GM21528 (cell line): ENCODE results near the gene NAALADL2.
"Not testable (repeated sequence)": the region's sequence is repeated elsewhere in the genome, so short reads cannot be mapped to it uniquely, and the experiment has no call there.

Experiments
- ATAC-seq: cut with Tn5 transposase; IDR thresholded peaks from one replicate; pipeline ENCODE4 v1.9.1; 2021; ENCODE audit warnings: mild to moderate bottlenecking, moderate library complexity; ENCODE audit not compliant: unreplicated experiment, low FRiP score

NAALADL2 gene

GRCh38 chr3:175777495-175777894 lies 918.4 kb downstream of the NAALADL2 start:
- ATAC-seq = no peak

GRCh38 chr3:175777965-175778364 lies 918.8 kb downstream of the NAALADL2 start:
- no peak for ATAC-seq

GRCh38 chr3:175778994-175779393 lies 919.9 kb downstream of the NAALADL2 start:
- no peak for ATAC-seq

GRCh38 chr3:175787109-175787508 lies 928.0 kb downstream of the NAALADL2 start:
- not testable (repeated sequence) for ATAC-seq

- no peak for ATAC-seq
These were observed 933.1 kb downstream of the NAALADL2 start for GRCh38 chr3:175792245-175792644.

GRCh38 chr3:175798326-175798725 lies 939.2 kb downstream of the NAALADL2 start:
- ATAC-seq = no peak

- ATAC-seq = no peak
These were observed 946.7 kb downstream of the NAALADL2 start for GRCh38 chr3:175805825-175806224.

GRCh38 chr3:175807175-175807574 lies 948.0 kb downstream of the NAALADL2 start:
- ATAC-seq = no peak

GRCh38 chr3:175818811-175819464 lies 959.8 kb downstream of the NAALADL2 start:
- no peak for ATAC-seq

GRCh38 chr3:175822766-175823491 lies 963.8 kb downstream of the NAALADL2 start:
- ATAC-seq = not testable (repeated sequence)

GRCh38 chr3:175825016-175825580 lies 966.0 kb downstream of the NAALADL2 start:
- not testable (repeated sequence) for ATAC-seq

GRCh38 chr3:175826759-175827158 lies 967.6 kb downstream of the NAALADL2 start:
- ATAC-seq = no peak

- ATAC-seq = not testable (repeated sequence)
These were observed 970.7 kb downstream of the NAALADL2 start for GRCh38 chr3:175829809-175830208.

GRCh38 chr3:175835763-175836162 lies 976.6 kb downstream of the NAALADL2 start:
- ATAC-seq = not testable (repeated sequence)

GRCh38 chr3:175836617-175837016 lies 977.5 kb downstream of the NAALADL2 start:
- no peak for ATAC-seq

GRCh38 chr3:175837962-175838361 lies 978.8 kb downstream of the NAALADL2 start:
- ATAC-seq = no peak

GRCh38 chr3:175839366-175840005 lies 980.4 kb downstream of the NAALADL2 start:
- ATAC-seq = no peak

GRCh38 chr3:175851541-175851940 lies 992.4 kb downstream of the NAALADL2 start:
- no peak for ATAC-seq

- no peak for ATAC-seq
These were observed 993.4 kb downstream of the NAALADL2 start for GRCh38 chr3:175852560-175852959.

GRCh38 chr3:175857666-175858270 lies 998.6 kb downstream of the NAALADL2 start:
- no peak for ATAC-seq
